ENCODE data around the gene TNMD.

TNMD gene

GRCh38 chrX:100625985-100626491 is 41.3 kb downstream of the TNMD start:
- Mint-ChIP-seq H3K4me1 (peaks cover 8% of the 10 kb centered on the region), H3K27ac (no peak overlapping the region), H3K36me3 (no peaks in the 10 kb centered on the region), H3K27me3 (no peaks in the 10 kb centered on the region), H3K9me3 (no peaks in the 10 kb centered on the region), H3K4me3 (no peak overlapping the region)

GRCh38 chrX:100635040-100635439 is 50.3 kb downstream of the TNMD start:
- Mint-ChIP-seq H3K4me1 (peaks cover 14% of the 10 kb centered on the region), H3K4me3 (no peak overlapping the region), H3K36me3 (no peaks in the 10 kb centered on the region), H3K27me3 (peaks cover 4% of the 10 kb centered on the region), H3K9me3 (no peaks in the 10 kb centered on the region), H3K27ac (no peak overlapping the region)

GRCh38 chrX:100635989-100636320 is 51.2 kb downstream of the TNMD start:
- H3K4me1 Mint-ChIP-seq, result peaks cover 14% of the 10 kb centered on the region
- H3K27ac Mint-ChIP-seq, result no peak overlapping the region
- H3K4me3 Mint-ChIP-seq, result peak overlapping the region; percentile 96
- no peaks in the 10 kb centered on the region for H3K9me3 Mint-ChIP-seq
- H3K36me3 Mint-ChIP-seq, result no peaks in the 10 kb centered on the region
- peaks cover 4% of the 10 kb centered on the region for H3K27me3 Mint-ChIP-seq

- Mint-ChIP-seq H3K36me3 (no peaks in the 10 kb centered on the region), H3K4me1 (peaks cover 14% of the 10 kb centered on the region), H3K9me3 (no peaks in the 10 kb centered on the region), H3K27me3 (peaks cover 4% of the 10 kb centered on the region), H3K4me3 (peak within 1 kb of the TSS; percentile 96), H3K27ac (peak within 1 kb of the TSS; percentile 91)
These were observed 51.7 kb downstream of the TNMD start, which contains the start of gene TSPAN6 for GRCh38 chrX:100636321-100636991. Gene TSPAN6 (minus strand): TSS chrX:100636806. CDS start chrX:100636694, 112 bp downstream.

- Mint-ChIP-seq H3K4me3 (no peak overlapping the region), H3K27me3 (peaks cover 9% of the 10 kb centered on the region), H3K9me3 (no peaks in the 10 kb centered on the region), H3K4me1 (peaks cover under 1% of the 10 kb centered on the region), H3K27ac (no peak overlapping the region), H3K36me3 (no peaks in the 10 kb centered on the region)
These were observed 57.6 kb downstream of the TNMD start for GRCh38 chrX:100642290-100642689.

- no peaks in the 10 kb centered on the region for H3K9me3 Mint-ChIP-seq
- H3K27me3 Mint-ChIP-seq, result peaks cover 9% of the 10 kb centered on the region
- H3K27ac Mint-ChIP-seq, result no peak overlapping the region
- H3K36me3 Mint-ChIP-seq, result no peaks in the 10 kb centered on the region
- no peaks in the 10 kb centered on the region for H3K4me1 Mint-ChIP-seq
- no peak overlapping the region for H3K4me3 Mint-ChIP-seq
These were observed 58.5 kb downstream of the TNMD start for GRCh38 chrX:100643212-100643611.

GRCh38 chrX:100643956-100644860 is 59.5 kb downstream of the TNMD start, which contains the start of gene SRPX2:
Gene SRPX2 (plus strand): TSS chrX:100644199. CDS start chrX:100646323, 2,124 bp downstream.
- Mint-ChIP-seq H3K27me3 (peaks cover 9% of the 10 kb centered on the region), H3K36me3 (no peaks in the 10 kb centered on the region), H3K9me3 (no peaks in the 10 kb centered on the region), H3K4me1 (no peaks in the 10 kb centered on the region), H3K27ac (no peak within 1 kb of the TSS), H3K4me3 (no peak within 1 kb of the TSS)

- no peak overlapping the region for H3K4me3 Mint-ChIP-seq
- H3K36me3 Mint-ChIP-seq, result no peaks in the 10 kb centered on the region
- peaks cover 5% of the 10 kb centered on the region for H3K27me3 Mint-ChIP-seq
These were observed 60.4 kb downstream of the TNMD start for GRCh38 chrX:100645106-100645505.

GRCh38 chrX:100647095-100647494 is 62.4 kb downstream of the TNMD start:
- Mint-ChIP-seq H3K9me3 (no peaks in the 10 kb centered on the region), H3K4me1 (no peaks in the 10 kb centered on the region), H3K4me3 (no peak overlapping the region), H3K36me3 (no peaks in the 10 kb centered on the region), H3K27ac (no peak overlapping the region), H3K27me3 (peaks cover 5% of the 10 kb centered on the region)

More at GRCh38 chrX:100645106-100645505, 60.4 kb downstream of the TNMD start:
- Mint-ChIP-seq H3K9me3 (no peaks in the 10 kb centered on the region), H3K27ac (no peak overlapping the region), H3K4me1 (no peaks in the 10 kb centered on the region)

- Mint-ChIP-seq H3K4me3 (no peak overlapping the region), H3K27ac (no peak overlapping the region), H3K4me1 (no peaks in the 10 kb centered on the region), H3K27me3 (peaks cover 5% of the 10 kb centered on the region), H3K36me3 (no peaks in the 10 kb centered on the region), H3K9me3 (no peaks in the 10 kb centered on the region)
These were observed 63.0 kb downstream of the TNMD start for GRCh38 chrX:100647739-100648138.

- Mint-ChIP-seq H3K27me3 (peaks cover 5% of the 10 kb centered on the region), H3K4me3 (no peak overlapping the region), H3K27ac (no peak overlapping the region), H3K9me3 (no peaks in the 10 kb centered on the region), H3K4me1 (no peaks in the 10 kb centered on the region), H3K36me3 (no peaks in the 10 kb centered on the region)
These were observed 64.0 kb downstream of the TNMD start for GRCh38 chrX:100648458-100649417.

Data from activated naive CD4-positive, alpha-beta T cell treated with anti-CD3 and anti-CD28 coated beads, Interleukin-2, amount 50 U/mL, for 24 hours (primary cell).